Measurements from ENCODE around the gene DAGLA.

DNA sequence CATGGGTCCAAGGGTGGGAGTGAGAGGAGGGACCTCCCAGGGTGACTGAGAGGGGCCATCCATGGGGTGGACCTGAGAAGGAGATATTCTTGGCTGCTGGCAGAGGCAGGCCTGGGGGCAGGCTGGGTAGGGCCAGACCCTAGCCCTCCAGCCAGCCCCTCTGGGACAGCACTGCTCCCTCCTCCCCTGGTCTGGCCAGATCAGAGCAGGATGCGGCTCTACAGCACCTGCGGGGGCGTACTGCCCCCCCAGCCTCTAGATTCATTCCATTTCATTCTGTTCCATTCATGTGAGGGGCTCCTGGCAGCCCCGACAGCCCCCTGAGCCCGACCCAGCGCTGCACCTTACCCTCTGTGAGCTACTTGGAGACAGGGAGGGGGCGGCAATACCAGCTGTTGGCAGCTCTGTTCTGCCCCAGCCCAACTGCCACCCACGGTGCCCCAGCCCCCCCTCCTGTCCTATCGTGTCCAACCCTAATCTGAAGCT is 37.9 kb downstream of the DAGLA start:
- no peak for TF ChIP-seq YY1 (IDR thresholded peaks at IDR 0.05; ENCODE audit: insufficient read depth, insufficient read length)
- TF ChIP-seq ZNF274 (IDR thresholded peaks at IDR 0.05; ENCODE audit: low read depth, low read length): no peak
- no peak for TF ChIP-seq SUZ12 (IDR thresholded peaks at IDR 0.05; ENCODE audit: extremely low read depth, insufficient read depth, insufficient read length)

All from NT2/D1 (cell line).